ENCODE results near the gene MEGF6. TPM values are rescaled to one million over a fixed set of nuclear protein-coding genes. Genes with fewer than 3 reads are reported as not detected.

Gene MEGF6
- total RNA-seq, 2 donors from 2014 or later, result 83.0 to 103 TPM

GRCh38 chr1:3450202-3450863, 161.0 kb downstream of the MEGF6 start:
- H3K27ac ChIP-seq (ENCODE audit: low read depth, low read length), result no peak overlapping the region
- no peaks in the 10 kb centered on the region for H3K36me3 ChIP-seq (ENCODE audit: control insufficient read depth, insufficient read depth, low read length)
- Mint-ChIP-seq H3K4me1 (peaks cover 1% of the 10 kb centered on the region), H3K27ac (no peak overlapping the region), H3K36me3 (ENCODE audit: low read depth) (no peaks in the 10 kb centered on the region), H3K9me3 (no peaks in the 10 kb centered on the region), H3K4me3 (no peak overlapping the region), H3K27me3 (ENCODE audit: insufficient read depth) (no peaks in the 10 kb centered on the region)
- H3K9ac ChIP-seq (ENCODE audit: extremely low read depth, low read length, poor library complexity, severe bottlenecking), result no peak overlapping the region
- peaks cover 4% of the 10 kb centered on the region for H3K4me1 ChIP-seq (ENCODE audit: control insufficient read depth, insufficient read depth, low read length)
- peaks cover 8% of the 10 kb centered on the region for H3K27me3 ChIP-seq (ENCODE audit: control insufficient read depth, insufficient read depth, low read length, poor library complexity, severe bottlenecking)
- no peak for DNase-seq
- no peaks in the 10 kb centered on the region for H3K9me3 ChIP-seq (ENCODE audit: control insufficient read depth, low read length)
- 86 to 100% methylated on average over 2 to 8 of the region's 9 CpGs for WGBS, 2 experiments (ENCODE audit: insufficient coverage in 1 of 2, insufficient read length in 1 of 2)
- no peak overlapping the region for H3K4me3 ChIP-seq (ENCODE audit: low read length)
- no peak for TF ChIP-seq CTCF (conservative IDR thresholded peaks at IDR 0.05)

- 82 to 100% methylated on average over 3 to 10 of the region's 10 CpGs for WGBS, 2 experiments (ENCODE audit: insufficient coverage in 1 of 2, insufficient read length in 1 of 2)
- Mint-ChIP-seq H3K4me3 (no peak overlapping the region), H3K27me3 (ENCODE audit: insufficient read depth) (no peaks in the 10 kb centered on the region), H3K4me1 (peaks cover 13% of the 10 kb centered on the region), H3K27ac (no peak overlapping the region), H3K9me3 (no peaks in the 10 kb centered on the region), H3K36me3 (ENCODE audit: low read depth) (no peaks in the 10 kb centered on the region)
- Histone ChIP-seq H3K27ac (ENCODE audit: low read depth, low read length) (no peak overlapping the region), H3K9me3 (ENCODE audit: control insufficient read depth, low read length) (no peaks in the 10 kb centered on the region), H3K27me3 (ENCODE audit: control insufficient read depth, insufficient read depth, low read length, poor library complexity, severe bottlenecking) (peaks cover 6% of the 10 kb centered on the region), H3K36me3 (ENCODE audit: control insufficient read depth, insufficient read depth, low read length) (no peaks in the 10 kb centered on the region), H3K4me1 (ENCODE audit: control insufficient read depth, insufficient read depth, low read length) (no peaks in the 10 kb centered on the region), H3K4me3 (ENCODE audit: low read length) (no peak overlapping the region), H3K9ac (ENCODE audit: extremely low read depth, low read length, poor library complexity, severe bottlenecking) (no peak overlapping the region)
- DNase-seq, result no peak
- no peak for TF ChIP-seq CTCF (conservative IDR thresholded peaks at IDR 0.05)
Observed at GRCh38 chr1:3444736-3445135, 166.6 kb downstream of the MEGF6 start.

GRCh38 chr1:3444298-3444697, 167.0 kb downstream of the MEGF6 start:
- peaks cover 13% of the 10 kb centered on the region for H3K4me1 Mint-ChIP-seq
- Histone ChIP-seq H3K27me3 (ENCODE audit: control insufficient read depth, insufficient read depth, low read length, poor library complexity, severe bottlenecking) (peaks cover 4% of the 10 kb centered on the region), H3K4me1 (ENCODE audit: control insufficient read depth, insufficient read depth, low read length) (no peaks in the 10 kb centered on the region), H3K36me3 (ENCODE audit: control insufficient read depth, insufficient read depth, low read length) (no peaks in the 10 kb centered on the region), H3K9ac (ENCODE audit: extremely low read depth, low read length, poor library complexity, severe bottlenecking) (no peak overlapping the region), H3K9me3 (ENCODE audit: control insufficient read depth, low read length) (no peaks in the 10 kb centered on the region), H3K27ac (ENCODE audit: low read depth, low read length) (no peak overlapping the region), H3K4me3 (ENCODE audit: low read length) (no peak overlapping the region)
- no peaks in the 10 kb centered on the region for H3K36me3 Mint-ChIP-seq (ENCODE audit: low read depth)
- H3K27ac Mint-ChIP-seq, result no peak overlapping the region
- 91 to 93% methylated on average over 15 to 18 of the region's 18 CpGs for WGBS, 2 experiments (ENCODE audit: insufficient coverage in 1 of 2, insufficient read length in 1 of 2)
- no peaks in the 10 kb centered on the region for H3K27me3 Mint-ChIP-seq (ENCODE audit: insufficient read depth)
- H3K9me3 Mint-ChIP-seq, result no peaks in the 10 kb centered on the region
- TF ChIP-seq CTCF (conservative IDR thresholded peaks at IDR 0.05), result no peak
- DNase-seq, result no peak
- H3K4me3 Mint-ChIP-seq, result no peak overlapping the region
